ENCODE measurements around the gene FBXO41. TPM values are rescaled to one million over a fixed set of nuclear protein-coding genes. Genes with fewer than 3 reads are reported as not detected.

FBXO41 gene
- total and polyA plus RNA-seq, 2 donors = 2.8 to 8.2 TPM

DNA sequence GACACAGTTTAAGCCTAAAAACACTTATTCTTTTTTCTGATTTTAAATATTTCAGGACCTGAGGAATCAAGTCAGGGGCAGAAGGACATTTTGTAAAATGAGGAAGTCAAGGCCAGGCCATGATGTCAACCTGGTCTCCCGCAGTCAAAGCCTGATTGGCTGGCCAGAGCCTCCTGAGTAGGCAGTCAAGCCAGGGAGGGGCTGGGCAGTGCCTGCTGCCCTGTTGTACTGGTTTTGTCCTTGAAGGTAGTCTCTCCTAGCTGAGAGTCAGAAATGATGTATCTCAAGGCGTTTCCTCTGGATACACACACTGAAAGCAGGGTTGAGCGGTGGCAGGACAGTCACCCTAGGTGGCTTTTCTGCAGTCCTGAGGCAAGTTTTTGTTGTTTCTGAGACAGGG is 30.4 kb downstream of the FBXO41 start:
- Histone ChIP-seq H3K36me3 (ENCODE audit: control insufficient read depth in 2 of 2, insufficient read depth in 2 of 2, low read length in 1 of 2) (peaks cover 68 to 72% of the 10 kb centered on the region in 2 donors), H3K4me1 (ENCODE audit: control insufficient read depth in 2 of 2, insufficient read depth in 2 of 2, low read length in 2 of 2) (no peaks in the 10 kb centered on the region), H3K4me3 (ENCODE audit: low read length in 2 of 2) (no peak overlapping the region), H3K27ac (ENCODE audit: low read depth in 1 of 2, low read length in 1 of 2) (no peak overlapping the region), H3K9me3 (ENCODE audit: control insufficient read depth in 2 of 2, insufficient read depth in 1 of 2, low read length in 1 of 2) (no peaks in the 10 kb centered on the region), H3K27me3 (ENCODE audit: control insufficient read depth in 2 of 2, insufficient read depth in 1 of 2, low read length in 1 of 2) (no peaks in the 10 kb centered on the region)
- 97% methylated on average over 3 of the region's 3 CpGs for WGBS
- DNase-seq (ENCODE audit: low read depth in 6 of 9, low spot score in 9 of 9) = no peak

DNA sequence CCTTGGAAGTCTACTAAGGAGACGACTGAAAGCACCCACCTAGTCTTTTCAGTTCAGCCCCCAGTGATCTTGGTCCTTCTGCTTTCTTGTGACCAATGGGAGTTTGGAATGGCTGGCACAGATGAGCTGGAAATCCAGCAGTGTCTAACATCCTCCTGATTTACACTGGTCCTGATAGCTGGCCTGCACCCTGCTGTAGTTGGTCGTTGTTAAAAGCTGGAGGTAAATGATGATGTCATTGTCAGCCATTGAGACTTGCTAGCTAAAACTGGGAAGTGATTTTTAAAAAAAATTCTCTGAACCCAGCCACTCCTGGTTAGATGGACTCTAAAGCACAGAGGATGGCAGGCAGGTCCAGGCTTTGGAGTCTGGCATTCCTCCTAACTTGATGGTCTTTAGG is 30.9 kb downstream of the FBXO41 start:
- Histone ChIP-seq H3K27ac (ENCODE audit: low read depth in 1 of 2, low read length in 1 of 2) (no peak overlapping the region), H3K27me3 (ENCODE audit: control insufficient read depth in 2 of 2, insufficient read depth in 1 of 2, low read length in 1 of 2) (no peaks in the 10 kb centered on the region), H3K4me3 (ENCODE audit: low read length in 2 of 2) (no peak overlapping the region), H3K9me3 (ENCODE audit: control insufficient read depth in 2 of 2, insufficient read depth in 1 of 2, low read length in 1 of 2) (no peaks in the 10 kb centered on the region), H3K36me3 (ENCODE audit: control insufficient read depth in 2 of 2, insufficient read depth in 2 of 2, low read length in 1 of 2) (peaks cover 69 to 73% of the 10 kb centered on the region in 2 donors), H3K4me1 (ENCODE audit: control insufficient read depth in 2 of 2, insufficient read depth in 2 of 2, low read length in 2 of 2) (no peaks in the 10 kb centered on the region)
- WGBS = 74% methylated on average over 2 of the region's 2 CpGs
- DNase-seq (ENCODE audit: low read depth in 6 of 9, low spot score in 9 of 9) = no peak

DNA sequence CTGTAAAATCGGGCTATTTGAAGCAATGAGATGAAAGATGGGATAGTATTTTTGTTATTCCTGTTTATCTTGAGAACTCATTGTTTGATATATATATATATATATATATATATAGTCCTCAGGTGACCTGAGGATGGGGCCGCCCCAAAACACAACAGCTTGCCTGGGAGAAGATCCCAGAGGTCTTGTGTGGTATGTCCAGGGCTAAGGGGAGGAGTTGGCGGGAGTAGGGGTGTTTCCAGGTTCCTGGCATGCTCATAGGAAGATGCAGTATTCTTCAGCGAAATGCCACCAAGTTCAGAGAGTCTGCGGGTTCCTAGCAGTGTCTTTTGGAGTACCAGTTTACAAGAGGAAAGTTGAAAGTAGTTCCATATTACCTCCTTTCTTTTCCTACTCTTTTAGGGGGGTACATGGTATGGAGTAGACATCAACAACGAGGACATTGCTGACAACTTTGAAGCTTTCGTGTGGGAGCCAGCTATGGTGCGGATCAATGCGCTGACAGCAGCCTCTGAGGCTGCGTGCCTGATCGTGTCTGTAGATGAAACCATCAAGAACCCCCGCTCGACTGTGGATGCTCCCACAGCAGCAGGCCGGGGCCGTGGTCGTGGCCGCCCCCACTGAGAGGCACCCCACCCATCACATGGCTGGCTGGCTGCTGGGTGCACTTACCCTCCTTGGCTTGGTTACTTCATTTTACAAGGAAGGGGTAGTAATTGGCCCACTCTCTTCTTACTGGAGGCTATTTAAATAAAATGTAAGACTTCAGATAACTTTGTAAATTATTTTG is 31.8 kb downstream of the FBXO41 start:
- Histone ChIP-seq H3K9me3 (ENCODE audit: control insufficient read depth in 2 of 2, insufficient read depth in 1 of 2, low read length in 1 of 2) (no peaks in the 10 kb centered on the region), H3K36me3 (ENCODE audit: control insufficient read depth in 2 of 2, insufficient read depth in 2 of 2, low read length in 1 of 2) (peaks cover 78 to 79% of the 10 kb centered on the region in 2 donors), H3K27ac (ENCODE audit: low read depth in 1 of 2, low read length in 1 of 2) (no peak overlapping the region), H3K27me3 (ENCODE audit: control insufficient read depth in 2 of 2, insufficient read depth in 1 of 2, low read length in 1 of 2) (no peaks in the 10 kb centered on the region), H3K4me1 (ENCODE audit: control insufficient read depth in 2 of 2, insufficient read depth in 2 of 2, low read length in 2 of 2) (no peaks in the 10 kb centered on the region), H3K4me3 (ENCODE audit: low read length in 2 of 2) (no peak overlapping the region)
- 94% methylated on average over 17 of the region's 17 CpGs for WGBS
- no peak for DNase-seq (ENCODE audit: low read depth in 6 of 9, low spot score in 9 of 9)

DNA sequence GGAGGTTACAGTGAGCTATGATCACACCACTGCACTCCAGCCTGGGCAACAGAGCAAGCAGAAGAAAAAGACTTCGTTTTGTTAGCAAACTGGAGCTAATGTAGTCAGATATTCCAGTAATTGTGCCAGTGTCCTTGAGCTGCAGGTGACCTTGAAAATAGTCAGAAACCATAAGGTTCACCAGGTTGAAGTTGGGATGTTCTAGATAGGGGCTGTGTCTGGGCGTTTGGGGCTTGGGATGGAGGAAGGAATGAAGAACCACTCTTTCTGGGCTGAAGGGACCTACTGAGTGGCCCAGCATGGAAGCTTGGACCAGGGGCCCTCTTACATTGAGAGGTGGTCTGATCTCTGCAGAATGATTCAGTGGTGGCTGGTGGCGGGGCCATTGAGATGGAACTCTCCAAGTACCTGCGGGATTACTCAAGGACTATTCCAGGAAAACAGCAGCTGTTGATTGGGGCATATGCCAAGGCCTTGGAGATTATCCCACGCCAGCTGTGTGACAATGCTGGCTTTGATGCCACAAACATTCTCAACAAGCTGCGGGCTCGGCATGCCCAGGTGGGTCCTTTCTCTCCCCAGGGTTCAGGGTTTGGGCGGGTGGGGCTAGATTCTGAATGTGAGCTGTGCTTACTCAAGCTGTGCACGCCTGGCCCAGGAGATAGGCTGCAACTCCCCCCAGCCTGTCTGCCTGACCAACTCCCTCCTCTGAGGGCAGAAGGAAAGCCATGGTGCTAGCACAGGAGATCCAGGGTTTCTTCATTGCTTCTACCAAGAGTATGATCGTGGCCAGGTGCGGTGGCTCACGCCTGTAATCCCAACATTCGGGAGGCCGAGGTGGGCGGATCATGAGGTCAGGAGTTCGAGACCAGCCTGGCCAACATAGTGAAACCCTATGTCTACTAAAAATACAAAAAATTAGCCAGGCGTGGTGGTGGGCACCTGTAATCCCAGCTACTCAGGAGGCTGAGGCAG is 33.1 kb downstream of the FBXO41 start:
- Histone ChIP-seq H3K9me3 (ENCODE audit: control insufficient read depth in 2 of 2, insufficient read depth in 1 of 2, low read length in 1 of 2) (no peaks in the 10 kb centered on the region), H3K36me3 (ENCODE audit: control insufficient read depth in 2 of 2, insufficient read depth in 2 of 2, low read length in 1 of 2) (peaks cover 89 to 91% of the 10 kb centered on the region in 2 donors), H3K4me3 (ENCODE audit: low read length in 2 of 2) (no peak overlapping the region), H3K4me1 (ENCODE audit: control insufficient read depth in 2 of 2, insufficient read depth in 2 of 2, low read length in 2 of 2) (no peaks in the 10 kb centered on the region), H3K27ac (ENCODE audit: low read depth in 1 of 2, low read length in 1 of 2) (no peak overlapping the region), H3K27me3 (ENCODE audit: control insufficient read depth in 2 of 2, insufficient read depth in 1 of 2, low read length in 1 of 2) (no peaks in the 10 kb centered on the region)
- no peak for DNase-seq (ENCODE audit: low read depth in 6 of 9, low spot score in 9 of 9)
- 96% methylated on average over 17 of the region's 17 CpGs for WGBS

DNA sequence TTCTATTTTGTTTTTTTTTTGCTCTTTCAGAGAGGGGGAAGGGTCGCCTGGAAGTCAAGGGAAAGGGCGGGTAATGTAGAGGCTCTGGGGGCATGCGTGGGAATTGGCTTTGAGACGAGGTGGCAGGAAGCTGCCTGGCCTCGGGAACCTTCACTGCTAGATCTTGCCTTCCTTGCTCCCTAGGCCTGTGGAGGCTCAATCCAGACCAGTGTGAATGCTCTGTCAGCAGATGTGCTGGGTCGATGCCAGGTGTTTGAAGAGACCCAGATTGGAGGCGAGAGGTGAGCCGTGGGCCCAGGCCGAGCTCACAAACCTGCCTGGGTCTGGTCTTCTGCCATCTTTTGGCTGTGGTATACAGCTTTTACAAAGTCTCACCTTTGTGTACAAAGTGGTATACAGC is 34.6 kb downstream of the FBXO41 start:
- no peak for DNase-seq (ENCODE audit: low read depth in 6 of 9, low spot score in 9 of 9)
- Histone ChIP-seq H3K27me3 (ENCODE audit: control insufficient read depth in 2 of 2, insufficient read depth in 1 of 2, low read length in 1 of 2) (no peaks in the 10 kb centered on the region), H3K9me3 (ENCODE audit: control insufficient read depth in 2 of 2, insufficient read depth in 1 of 2, low read length in 1 of 2) (no peaks in the 10 kb centered on the region), H3K36me3 (ENCODE audit: control insufficient read depth in 2 of 2, insufficient read depth in 2 of 2, low read length in 1 of 2) (peaks cover 97 to 98% of the 10 kb centered on the region in 2 donors), H3K4me1 (ENCODE audit: control insufficient read depth in 2 of 2, insufficient read depth in 2 of 2, low read length in 2 of 2) (no peaks in the 10 kb centered on the region), H3K4me3 (ENCODE audit: low read length in 2 of 2) (no peak overlapping the region), H3K27ac (ENCODE audit: low read depth in 1 of 2, low read length in 1 of 2) (no peak overlapping the region)
- 95% methylated on average over 9 of the region's 9 CpGs for WGBS

DNA sequence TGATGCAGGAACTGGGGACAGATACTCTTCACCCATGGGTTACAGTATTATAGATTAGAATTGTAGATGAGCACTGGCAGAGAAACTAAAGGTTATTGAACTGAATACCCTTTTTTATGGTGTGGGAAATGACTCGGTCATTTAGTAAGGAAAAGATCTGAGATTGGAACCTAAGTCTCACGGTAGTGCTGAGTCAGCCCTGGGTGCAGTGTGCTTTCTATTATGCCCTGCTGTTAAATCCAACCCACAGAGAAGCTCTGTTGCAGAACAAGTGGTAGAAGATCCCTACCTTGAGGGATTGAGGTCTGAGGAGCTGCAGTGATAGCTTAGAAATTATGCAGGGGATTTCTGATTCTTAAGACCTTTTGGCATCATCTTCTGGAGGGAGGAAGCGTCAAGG is 37.4 kb downstream of the FBXO41 start:
- no peak for DNase-seq (ENCODE audit: low read depth in 6 of 9, low spot score in 9 of 9)
- Histone ChIP-seq H3K27ac (ENCODE audit: low read depth in 1 of 2, low read length in 1 of 2) (no peak overlapping the region), H3K4me1 (ENCODE audit: control insufficient read depth in 2 of 2, insufficient read depth in 2 of 2, low read length in 2 of 2) (no peaks in the 10 kb centered on the region), H3K27me3 (ENCODE audit: control insufficient read depth in 2 of 2, insufficient read depth in 1 of 2, low read length in 1 of 2) (no peaks in the 10 kb centered on the region), H3K4me3 (ENCODE audit: low read length in 2 of 2) (no peak overlapping the region), H3K9me3 (ENCODE audit: control insufficient read depth in 2 of 2, insufficient read depth in 1 of 2, low read length in 1 of 2) (no peaks in the 10 kb centered on the region), H3K36me3 (ENCODE audit: control insufficient read depth in 2 of 2, insufficient read depth in 2 of 2, low read length in 1 of 2) (peaks cover 86 to 94% of the 10 kb centered on the region in 2 donors)
- WGBS = 82% methylated on average over 3 of the region's 3 CpGs

DNA sequence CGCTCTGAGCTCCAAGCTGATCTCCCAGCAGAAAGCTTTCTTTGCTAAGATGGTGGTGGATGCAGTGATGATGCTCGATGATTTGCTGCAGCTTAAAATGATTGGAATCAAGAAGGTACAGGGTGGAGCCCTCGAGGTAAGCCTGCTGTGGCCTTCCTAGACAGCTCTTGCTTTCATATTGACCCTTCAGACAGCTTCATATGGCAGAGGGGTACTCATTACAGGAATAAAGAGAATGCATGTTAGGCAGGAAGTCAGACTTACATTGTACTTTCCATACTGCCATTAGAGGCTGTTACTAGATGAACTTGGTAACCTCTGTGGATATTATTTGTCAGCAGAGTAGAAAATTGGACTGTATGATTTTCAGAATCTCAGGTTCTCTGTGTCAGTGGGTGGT is 39.7 kb downstream of the FBXO41 start:
- no peak for DNase-seq (ENCODE audit: low read depth in 6 of 9, low spot score in 9 of 9)
- Histone ChIP-seq H3K36me3 (ENCODE audit: control insufficient read depth in 2 of 2, insufficient read depth in 2 of 2, low read length in 1 of 2) (peaks cover 71 to 83% of the 10 kb centered on the region in 2 donors), H3K9me3 (ENCODE audit: control insufficient read depth in 2 of 2, insufficient read depth in 1 of 2, low read length in 1 of 2) (no peaks in the 10 kb centered on the region), H3K27me3 (ENCODE audit: control insufficient read depth in 2 of 2, insufficient read depth in 1 of 2, low read length in 1 of 2) (no peaks in the 10 kb centered on the region), H3K4me1 (ENCODE audit: control insufficient read depth in 2 of 2, insufficient read depth in 2 of 2, low read length in 2 of 2) (no peaks in the 10 kb centered on the region), H3K4me3 (ENCODE audit: low read length in 2 of 2) (no peak overlapping the region), H3K27ac (ENCODE audit: low read depth in 1 of 2, low read length in 1 of 2) (no peak overlapping the region)
- WGBS = 97% methylated on average over 3 of the region's 3 CpGs

DNA sequence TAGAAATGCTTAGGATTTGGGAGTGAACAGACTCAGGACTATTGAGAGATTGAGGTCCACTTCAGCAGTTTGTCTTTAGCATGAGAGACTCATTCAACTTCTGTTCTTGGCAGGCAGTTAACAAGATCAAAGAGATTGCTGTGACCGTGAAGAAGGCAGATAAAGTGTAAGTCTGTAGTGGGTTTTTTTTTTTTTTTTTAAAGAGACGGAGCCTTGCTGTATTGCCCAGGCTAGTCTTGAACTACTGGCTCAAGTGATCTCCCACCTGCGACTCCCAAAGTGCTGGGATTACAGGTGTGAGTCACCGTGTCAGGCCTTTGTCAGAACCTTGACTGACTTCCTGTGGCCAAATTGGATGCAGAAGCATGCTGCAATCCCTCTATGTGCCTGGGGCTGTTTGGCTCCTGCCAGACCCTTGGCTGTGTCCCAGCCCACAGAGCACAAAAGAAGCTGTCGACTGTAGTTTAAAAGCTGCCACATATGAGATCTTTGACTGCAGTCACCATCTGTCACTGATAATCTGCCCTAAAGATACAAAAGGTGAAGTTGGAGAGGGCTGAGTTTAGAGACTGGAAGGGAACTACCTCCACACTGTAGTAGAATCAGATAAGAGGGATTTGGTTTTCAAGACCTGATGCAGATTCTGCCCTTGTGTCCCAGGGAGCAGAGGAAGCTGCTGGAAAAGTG is 40.3 kb downstream of the FBXO41 start:
- no peak overlapping the region for H3K4me3 ChIP-seq (ENCODE audit: low read length in 2 of 2)
- no peaks in the 10 kb centered on the region for H3K4me1 ChIP-seq (ENCODE audit: control insufficient read depth in 2 of 2, insufficient read depth in 2 of 2, low read length in 2 of 2)
- H3K27ac ChIP-seq (ENCODE audit: low read depth in 1 of 2, low read length in 1 of 2) = no peak overlapping the region
- peaks cover 68 to 83% of the 10 kb centered on the region in 2 donors for H3K36me3 ChIP-seq (ENCODE audit: control insufficient read depth in 2 of 2, insufficient read depth in 2 of 2, low read length in 1 of 2)
- WGBS = 77% methylated on average over 5 of the region's 5 CpGs
- DNase-seq (ENCODE audit: low read depth in 6 of 9, low spot score in 9 of 9) = no peak
- no peaks in the 10 kb centered on the region for H3K27me3 ChIP-seq (ENCODE audit: control insufficient read depth in 2 of 2, insufficient read depth in 1 of 2, low read length in 1 of 2)
- H3K9me3 ChIP-seq (ENCODE audit: control insufficient read depth in 2 of 2, insufficient read depth in 1 of 2, low read length in 1 of 2) = no peaks in the 10 kb centered on the region

Measured in thymus (tissue), 11 donors.